ENCODE measurements around the gene KLHL20. TPM values are rescaled to one million over a fixed set of nuclear protein-coding genes. Genes with fewer than 3 reads are reported as not detected.

KLHL20 gene
- total and polyA plus RNA-seq, 2 experiments from 2014 or later = 12.3 to 14.5 TPM

- TF ChIP-seq NANOG (IDR thresholded peaks at IDR 0.05; ENCODE audit: borderline replicate concordance) = no peak
Measured at GRCh38 chr1:173705117-173705516, 9.7 kb upstream of the KLHL20 start (continued).

- Histone ChIP-seq H3K4me1 (ENCODE audit: insufficient read depth) (no peaks in the 10 kb centered on the region), H2AFZ (no peak overlapping the region), H3F3A (replicated peaks; ENCODE audit: low read depth) (no peaks in the 10 kb centered on the region), H3K27me3 (ENCODE audit: insufficient read depth) (peaks cover 22% of the 10 kb centered on the region; the same call in 1 of the 2 replicates), H4K20me1 (replicated peaks; ENCODE audit: insufficient read depth) (no peaks in the 10 kb centered on the region), H3K9me2 (ENCODE audit: insufficient read depth) (peaks cover 4% of the 10 kb centered on the region; the same call in 1 of the 2 replicates), H3K4me2 (no peak overlapping the region), H3K36me3 (ENCODE audit: insufficient read depth) (no peaks in the 10 kb centered on the region), H3K4me3 (no peak overlapping the region), H3K27ac (ENCODE audit: low read depth) (no peak overlapping the region), H3K79me2 (replicated peaks; ENCODE audit: insufficient read depth) (no peaks in the 10 kb centered on the region)
- peaks cover 1% of the 10 kb centered on the region for H3K27me3 Mint-ChIP-seq (ENCODE audit: insufficient read depth, low read depth, poor library complexity)
- no peaks in the 10 kb centered on the region for H3K9me3 Mint-ChIP-seq
- no peak overlapping the region for H3K27ac Mint-ChIP-seq
- no peak overlapping the region for H3K4me3 Mint-ChIP-seq
- no peak for ATAC-seq
- H3K36me3 Mint-ChIP-seq (ENCODE audit: low read depth) = no peaks in the 10 kb centered on the region
- no peaks in the 10 kb centered on the region for H3K4me1 Mint-ChIP-seq
- no peak for TF ChIP-seq ETS1 (IDR thresholded peaks at IDR 0.05)
- no peak for TF ChIP-seq EZH2phosphoT487 (IDR thresholded peaks at IDR 0.05; ENCODE audit: unreplicated experiment)
- no peak for TF ChIP-seq STAT1 (IDR thresholded peaks at IDR 0.05; ENCODE audit: unreplicated experiment)
- TF ChIP-seq POLR2AphosphoS5 (IDR thresholded peaks at IDR 0.05; ENCODE audit: low read depth) = no peak
- DNase-seq (ENCODE audit: low spot score) = no peak
Measured at GRCh38 chr1:173708787-173709186, 6.0 kb upstream of the KLHL20 start.

- no peaks in the 10 kb centered on the region for H4K20me1 ChIP-seq (replicated peaks; ENCODE audit: insufficient read depth)
- peak overlapping the region; percentile 46 for H3K27ac Mint-ChIP-seq
- ATAC-seq (no peak), DNase-seq (ENCODE audit: low spot score) (no peak)
- H3K4me3 Mint-ChIP-seq = peak overlapping the region; percentile 96
- no peaks in the 10 kb centered on the region; the same call in 2 of the 3 replicates for H3K9me3 Mint-ChIP-seq
- no peaks in the 10 kb centered on the region; the same call in 2 of the 3 replicates for H3K36me3 Mint-ChIP-seq (ENCODE audit: low read depth)
- H3F3A ChIP-seq (replicated peaks; ENCODE audit: low read depth) = peaks cover 5% of the 10 kb centered on the region
- peak overlapping the region; percentile 90 for H3K4me3 ChIP-seq
- peaks cover 9% of the 10 kb centered on the region for H3K4me1 ChIP-seq (ENCODE audit: insufficient read depth)
- H3K4me1 Mint-ChIP-seq = peaks cover 11% of the 10 kb centered on the region; the same call in 2 of the 3 replicates
- 0 out of 2 replicates have a peak overlapping the region, but pooled peaks have one; percentile 46 for H3K27ac ChIP-seq (ENCODE audit: low read depth)
- H3K4me2 ChIP-seq = peak overlapping the region; percentile 95
- peaks cover 5% of the 10 kb centered on the region for H3K27me3 Mint-ChIP-seq (ENCODE audit: insufficient read depth, low read depth, poor library complexity)
- H3K79me2 ChIP-seq (replicated peaks; ENCODE audit: insufficient read depth) = peaks cover 27% of the 10 kb centered on the region
- peaks cover 22% of the 10 kb centered on the region; the same call in 1 of the 2 replicates for H3K27me3 ChIP-seq (ENCODE audit: insufficient read depth)
- no peaks in the 10 kb centered on the region for H3K36me3 ChIP-seq (ENCODE audit: insufficient read depth)
- peak overlapping the region; percentile 98 for H2AFZ ChIP-seq
- H3K9me2 ChIP-seq (ENCODE audit: insufficient read depth) = peaks cover 11% of the 10 kb centered on the region
- TF ChIP-seq CTCF (conservative IDR thresholded peaks at IDR 0.05; ENCODE audit: low read depth in 2 of 2) (no peak), JUNB (IDR thresholded peaks at IDR 0.05; ENCODE audit: unreplicated experiment) (no peak), ZNF114 (CRISPR knock-in tag; IDR thresholded peaks at IDR 0.05) (no peak), CREB1 (CRISPR knock-in tag; IDR thresholded peaks at IDR 0.05; ENCODE audit: low read depth) (no peak), REST (IDR thresholded peaks at IDR 0.05; ENCODE audit: unreplicated experiment) (no peak), POLR2AphosphoS5 (IDR thresholded peaks at IDR 0.05; ENCODE audit: low read depth) (no peak), EZH2phosphoT487 (IDR thresholded peaks at IDR 0.05; ENCODE audit: unreplicated experiment) (no peak), NANOG (IDR thresholded peaks at IDR 0.05; ENCODE audit: borderline replicate concordance) (no peak), ETS1 (IDR thresholded peaks at IDR 0.05) (no peak)
Measured at GRCh38 chr1:173714441-173714758, 381 bp upstream of the KLHL20 start.

Data from GM23338 (cell line).